Measurements from ENCODE around the gene RRAGC. TPM values are rescaled to one million over a fixed set of nuclear protein-coding genes. Genes with fewer than 3 reads are reported as not detected.

RRAGC gene
- total and polyA plus RNA-seq, 2 of the 13 experiments (the other 11 are each of a cell fraction or from before 2014, with no cell fraction given), result 7.6 to 8.0 TPM

GRCh38 chr1:38818175-38818976 is 41.2 kb downstream of the RRAGC start:
- Histone ChIP-seq H3K4me3 (replicated peaks in 1 of 3; ENCODE audit: insufficient read depth in 1 of 3, low read depth in 2 of 3, low read length in 3 of 3) (peak overlapping the region; percentile 19 to 64 (median 24); a peak in 5 of 6 replicates), H4K20me1 (ENCODE audit: insufficient read depth, low read length) (no peaks in the 10 kb centered on the region), H3K36me3 (replicated peaks in 1 of 2; ENCODE audit: control insufficient read depth in 1 of 2, insufficient read depth in 2 of 2, low read length in 2 of 2) (no peaks in the 10 kb centered on the region), H3K27ac (ENCODE audit: extremely low read length, insufficient read depth, low read length) (no peak overlapping the region), H3K9me3 (ENCODE audit: low read length) (no peaks in the 10 kb centered on the region), H3K4me1 (ENCODE audit: insufficient read depth, low read length) (peaks cover 24% of the 10 kb centered on the region), H3K9ac (ENCODE audit: insufficient read depth, low read depth, low read length) (peak overlapping the region; percentile 14; the same call in 1 of the 2 replicates), H2AFZ (ENCODE audit: low read length) (no peak overlapping the region), H3K4me2 (ENCODE audit: low read depth, low read length) (peak overlapping the region; percentile 82), H3K79me2 (ENCODE audit: insufficient read depth, low read length) (no peaks in the 10 kb centered on the region), H3K27me3 (ENCODE audit: control insufficient read depth in 1 of 2, insufficient read depth in 2 of 2, low read length in 2 of 2) (peaks cover 2 to 67% of the 10 kb centered on the region in 2 experiments)
- intact Hi-C loops (cut with micrococcal nuclease; ENCODE audit: unreplicated experiment), result loop anchor here (10.0 kb wide), 1 partner anchor 574 kb away; no protein-coding TSS in a partner anchor
- FAIRE-seq (no peak), DNase-seq (ENCODE audit: low spot score) (no peak), ATAC-seq (peak; percentile 88)
- in situ Hi-C loops (cut with HindIII; ENCODE audit: extremely low pct_ligation_motif_present, low pct_unique_long_range_greater_than_20kb), result loop anchor here (5.0 kb wide), 2 partner anchors 211 to 776 kb away; no protein-coding TSS in a partner anchor
- BruUV-seq (replicated peaks), result no TSS peak
- WGBS (ENCODE audit: low lambda C conversion rate), result 0% methylated on average over 17 of the region's 70 CpGs
- POLR2A ChIA-PET, result no interaction called here
- CTCF ChIA-PET (ENCODE audit: low intra/inter-chr PET ratio, low total read pairs), result interaction anchor here (1.2 to 1.4 kb wide), 2 partner anchors 210 to 781 kb away, joined by 3 to 5 read pairs; no protein-coding TSS in a partner anchor
- TF ChIP-seq PRDM10 (CRISPR knock-in tag; IDR thresholded peaks at IDR 0.05; ENCODE audit: low read depth) (no peak), MLXIP (CRISPR knock-in tag; IDR thresholded peaks at IDR 0.05; ENCODE audit: borderline replicate concordance) (no peak), MLLT10 (CRISPR knock-in tag; IDR thresholded peaks at IDR 0.05) (no peak), LCORL (IDR thresholded peaks at IDR 0.05) (no peak), LCORL (CRISPR knock-in tag; IDR thresholded peaks at IDR 0.05) (no peak), ZEB1 (IDR thresholded peaks at IDR 0.05; ENCODE audit: insufficient replicate concordance, low read depth) (no peak), ZNF496 (CRISPR knock-in tag; IDR thresholded peaks at IDR 0.05; ENCODE audit: insufficient replicate concordance) (no peak), RBM39 (IDR thresholded peaks at IDR 0.05; ENCODE audit: low read depth, low read length, poor library complexity, severe bottlenecking) (peak; percentile 51), ZFP36L2 (CRISPR knock-in tag; IDR thresholded peaks at IDR 0.05) (no peak), HNF1A (IDR thresholded peaks at IDR 0.05; ENCODE audit: low read depth) (0 out of 2 replicates have a peak, but pooled peaks have one; percentile 16), HNF1A (CRISPR knock-in tag; IDR thresholded peaks at IDR 0.05; ENCODE audit: borderline replicate concordance) (no peak), ZNF891 (CRISPR knock-in tag; IDR thresholded peaks at IDR 0.05) (no peak)
